ENCODE data around the gene GDF9.

- TF ChIP-seq POLR2A (IDR thresholded peaks at IDR 0.05) (no peak), CTCF (IDR thresholded peaks at IDR 0.05) (no peak)
These were observed 49.3 kb downstream of the GDF9 start for GRCh38 chr5:132817011-132817410.
